ENCODE data around the gene CECR2. TPM values are rescaled to one million over a fixed set of nuclear protein-coding genes. Genes with fewer than 3 reads are reported as not detected.
A peak's percentile ranks its signal among the peaks of the same experiment; 100 is the strongest.

CECR2 gene
- total RNA-seq, 1 donor: not detected

- no peak for TF ChIP-seq CTCF (IDR thresholded peaks at IDR 0.05; ENCODE audit: insufficient read depth, low read depth, low read length)
- H3K4me3 ChIP-seq (ENCODE audit: low read depth, low read length): no peak overlapping the region
- DNase-seq (ENCODE audit: low read depth): no peak
Measured at GRCh38 chr22:17566776-17567175, 197.5 kb downstream of the CECR2 start.

- no peak for TF ChIP-seq CTCF (IDR thresholded peaks at IDR 0.05; ENCODE audit: insufficient read depth, low read depth, low read length)
- H3K4me3 ChIP-seq (ENCODE audit: low read depth, low read length): peak overlapping the region; percentile 50
- DNase-seq (ENCODE audit: low read depth): peak; percentile 38
Measured at GRCh38 chr22:17569971-17570511, 200.8 kb downstream of the CECR2 start.

GRCh38 chr22:17570851-17571631 is 201.8 kb downstream of the CECR2 start:
- TF ChIP-seq CTCF (IDR thresholded peaks at IDR 0.05; ENCODE audit: insufficient read depth, low read depth, low read length): no peak
- peak; percentile 95 for DNase-seq (ENCODE audit: low read depth)
- H3K4me3 ChIP-seq (ENCODE audit: low read depth, low read length): peak overlapping the region; percentile 44

- DNase-seq (ENCODE audit: low read depth): no peak
- no peak for TF ChIP-seq CTCF (IDR thresholded peaks at IDR 0.05; ENCODE audit: insufficient read depth, low read depth, low read length)
- H3K4me3 ChIP-seq (ENCODE audit: low read depth, low read length): no peak overlapping the region
Measured at GRCh38 chr22:17575151-17575550, 205.9 kb downstream of the CECR2 start.

GRCh38 chr22:17575681-17576080 is 206.4 kb downstream of the CECR2 start:
- DNase-seq (ENCODE audit: low read depth): no peak
- no peak overlapping the region for H3K4me3 ChIP-seq (ENCODE audit: low read depth, low read length)
- no peak for TF ChIP-seq CTCF (IDR thresholded peaks at IDR 0.05; ENCODE audit: insufficient read depth, low read depth, low read length)

GRCh38 chr22:17576470-17576869 is 207.2 kb downstream of the CECR2 start:
- TF ChIP-seq CTCF (IDR thresholded peaks at IDR 0.05; ENCODE audit: insufficient read depth, low read depth, low read length): no peak

More at GRCh38 chr22:17576470-17576869, 207.2 kb downstream of the CECR2 start:
- no peak overlapping the region for H3K4me3 ChIP-seq (ENCODE audit: low read depth, low read length)
- DNase-seq (ENCODE audit: low read depth): peak; percentile 31
